HEK293 (cell line): ENCODE data around the gene UTP11.
A peak's percentile ranks its signal among the peaks of the same experiment; 100 is the strongest.

Experiments used
- CTCF ChIA-PET: fragments of 350-600 bp; formaldehyde crosslinking; extraction: SDS; loops from one replicate; lab custom pipeline; 2021; ENCODE audit warnings: antibody characterized with exemption; lab: Yijun Ruan, JAX
- POLR2A ChIA-PET: fragments of 300-600 bp; formaldehyde crosslinking; extraction: SDS; loops from one replicate; lab custom pipeline; 2020; ENCODE audit warnings: antibody characterized with exemption, inconsistent platforms; lab: Yijun Ruan, JAX
- H3K27ac ChIP-seq: fragments of 200-500 bp; sonication (Bioruptor generic); 2 replicates; pipeline ENCODE4 v1.5.1; 2014; ENCODE audit warnings: low read depth, low read length, control low read depth, inconsistent platforms; ENCODE audit errors: extremely low read depth
- H3K36me3 ChIP-seq, 2 experiments: fragments of 200-500 bp in 1 of 2; sonication (Bioruptor generic) in 1 of 2; 1 replicate in 1 of 2; 2 replicates in 1 of 2; pipeline ENCODE4 v1.5.1; 2014 to 2017; ENCODE audit warnings: inconsistent platforms in 2 of 2, low read length in 2 of 2; ENCODE audit not compliant: control insufficient read depth in 2 of 2, insufficient read depth in 1 of 2
- H3K4me1 ChIP-seq: fragments of 200-500 bp; sonication (Bioruptor generic); 2 replicates; pipeline ENCODE4 v1.5.1; 2014; ENCODE audit warnings: mild to moderate bottlenecking, low read length, inconsistent platforms; ENCODE audit not compliant: control insufficient read depth, insufficient read depth
- H3K4me3 ChIP-seq: 2 replicates; pipeline ENCODE4 v1.5.1; 2011; ENCODE audit warnings: low read depth, mild to moderate bottlenecking, control low read depth, low read length, moderate library complexity
- H3K9me3 ChIP-seq: fragments of 200-500 bp; sonication (Bioruptor generic); 2 replicates; pipeline ENCODE4 v1.5.1; 2014; ENCODE audit warnings: low read depth, low read length, inconsistent platforms; ENCODE audit not compliant: control insufficient read depth, insufficient read depth
- BCL11B ChIP-seq: fragments of 450-650 bp; formaldehyde crosslinking; IDR thresholded peaks from 2 replicates; pipeline ENCODE4 v1.5.1; 2016; ENCODE audit warnings: low read depth, missing biosample characterization, missing genetic modification characterization
- MZF1 ChIP-seq: fragments of 450-650 bp; formaldehyde crosslinking; IDR thresholded peaks from 2 replicates; pipeline ENCODE4 v1.5.1; 2017; ENCODE audit warnings: missing biosample characterization, missing genetic modification characterization, borderline replicate concordance
- OSR2 ChIP-seq: fragments of 450-650 bp; formaldehyde crosslinking; IDR thresholded peaks from 2 replicates; pipeline ENCODE4 v1.5.1; 2016; ENCODE audit warnings: missing biosample characterization, missing genetic modification characterization
- PRDM4 ChIP-seq: fragments of 450-650 bp; formaldehyde crosslinking; IDR thresholded peaks from 2 replicates; pipeline ENCODE4 v1.5.1; 2017; ENCODE audit warnings: missing biosample characterization, missing genetic modification characterization
- RBAK ChIP-seq: fragments of 450-650 bp; formaldehyde crosslinking; IDR thresholded peaks from 2 replicates; pipeline ENCODE4 v1.5.1; 2016; ENCODE audit warnings: missing biosample characterization, missing genetic modification characterization
- SCRT2 ChIP-seq: fragments of 450-650 bp; formaldehyde crosslinking; IDR thresholded peaks from 2 replicates; pipeline ENCODE4 v1.5.1; 2016; ENCODE audit warnings: missing biosample characterization, missing genetic modification characterization
- SP7 ChIP-seq: fragments of 450-650 bp; formaldehyde crosslinking; IDR thresholded peaks from 2 replicates; pipeline ENCODE4 v1.5.1; 2016; ENCODE audit warnings: missing biosample characterization, missing genetic modification characterization
- ZBTB11 ChIP-seq: fragments of 450-650 bp; formaldehyde crosslinking; conservative IDR thresholded peaks from 2 replicates; pipeline ENCODE4 v1.5.1; 2016; ENCODE audit warnings: low read depth, missing biosample characterization, missing genetic modification characterization
- ZBTB48 ChIP-seq: fragments of 450-650 bp; formaldehyde crosslinking; IDR thresholded peaks from 2 replicates; pipeline ENCODE4 v1.5.1; 2016; ENCODE audit warnings: missing biosample characterization, missing genetic modification characterization
- ZBTB7A ChIP-seq: fragments of 450-650 bp; formaldehyde crosslinking; IDR thresholded peaks from 2 replicates; pipeline ENCODE4 v1.5.1; 2016; ENCODE audit warnings: low read depth, missing biosample characterization, missing genetic modification characterization
- ZNF112 ChIP-seq: fragments of 450-650 bp; formaldehyde crosslinking; IDR thresholded peaks from 2 replicates; pipeline ENCODE4 v1.5.0; 2017; ENCODE audit warnings: missing biosample characterization, missing genetic modification characterization
- ZNF175 ChIP-seq: fragments of 450-650 bp; formaldehyde crosslinking; IDR thresholded peaks from 2 replicates; pipeline ENCODE4 v1.5.1; 2016; ENCODE audit warnings: missing biosample characterization, missing genetic modification characterization
- ZNF214 ChIP-seq: fragments of 450-650 bp; formaldehyde crosslinking; IDR thresholded peaks from 2 replicates; pipeline ENCODE4 v1.5.1; 2017; ENCODE audit warnings: missing biosample characterization, mild to moderate bottlenecking, missing genetic modification characterization, borderline replicate concordance
- ZNF335 ChIP-seq: fragments of 450-650 bp; formaldehyde crosslinking; conservative IDR thresholded peaks from 2 replicates; pipeline ENCODE4 v1.5.1; 2016; ENCODE audit warnings: missing biosample characterization, missing genetic modification characterization
- ZNF366 ChIP-seq: fragments of 450-650 bp; formaldehyde crosslinking; conservative IDR thresholded peaks from 2 replicates; pipeline ENCODE4 v1.5.1; 2016; ENCODE audit warnings: missing biosample characterization, missing genetic modification characterization
- ZNF701 ChIP-seq: fragments of 450-650 bp; formaldehyde crosslinking; IDR thresholded peaks from 2 replicates; pipeline ENCODE4 v1.5.1; 2016; ENCODE audit warnings: missing biosample characterization, missing genetic modification characterization
- ZSCAN16 ChIP-seq: fragments of 450-650 bp; formaldehyde crosslinking; IDR thresholded peaks from 2 replicates; pipeline ENCODE4 v1.5.1; 2016; ENCODE audit warnings: missing biosample characterization, missing genetic modification characterization
- ZSCAN4 ChIP-seq: fragments of 450-650 bp; formaldehyde crosslinking; IDR thresholded peaks from 2 replicates; pipeline ENCODE4 v1.5.1; 2017; ENCODE audit warnings: missing biosample characterization, missing genetic modification characterization

Gene UTP11

GRCh38 chr1:37987679-37988078 is 24.9 kb upstream of the UTP11 start:
- ChIA-PET CTCF (interaction anchor here (1.2 kb wide), 1 partner anchor 128 kb away, joined by 6 read pairs; the partner anchor contains the start of gene MTF1), POLR2A (no interaction called here)
- Histone ChIP-seq H3K36me3 (peaks cover 40 to 57% of the 10 kb centered on the region in 2 experiments), H3K4me1 (peaks cover 3% of the 10 kb centered on the region; the same call in 1 of the 2 replicates), H3K4me3 (no peak overlapping the region), H3K9me3 (no peaks in the 10 kb centered on the region), H3K27ac (no peak overlapping the region)
- 0 out of 2 replicates have a peak, but pooled peaks have one; percentile 14 for TF ChIP-seq SCRT2 (tag by site-specific recombination)
- TF ChIP-seq ZNF366 (tag by site-specific recombination), result no peak

GRCh38 chr1:37989361-37989930 is 23.1 kb upstream of the UTP11 start:
- Histone ChIP-seq H3K27ac (peak overlapping the region; percentile 46; the same call in 1 of the 2 replicates), H3K36me3 (peaks cover 25 to 41% of the 10 kb centered on the region in 2 experiments), H3K9me3 (no peaks in the 10 kb centered on the region), H3K4me3 (peak overlapping the region; percentile 76), H3K4me1 (peaks cover 3% of the 10 kb centered on the region; the same call in 1 of the 2 replicates)
- no peak for TF ChIP-seq ZSCAN16
- TF ChIP-seq ZNF335 (tag by site-specific recombination), result peak; percentile 57
- POLR2A ChIA-PET, result interaction anchor here (1.3 to 2.2 kb wide), 3 partner anchors 11 to 24 kb away, joined by 3 to 9 read pairs (median 9); partner anchors contain the start of gene FHL3
- CTCF ChIA-PET, result interaction anchor here (0.6 to 3.6 kb wide), 14 partner anchors 10 to 870 kb away, joined by 3 to 21 read pairs (median 4); partner anchors contain the start of gene MTF1

- ChIA-PET POLR2A (interaction anchor here (1.0 kb wide), 1 partner anchor 18 kb away, joined by 4 read pairs; the partner anchor contains the start of gene UTP11), CTCF (interaction anchor here (2.0 kb wide), 1 partner anchor 24 kb away, joined by 5 read pairs; no protein-coding TSS in a partner anchor)
- H3K36me3 ChIP-seq, result peaks cover 0 to 45% of the 10 kb centered on the region in 2 experiments; a peak in 1 of 3 replicates
- H3K27ac ChIP-seq, result no peak overlapping the region
- TF ChIP-seq ZSCAN16, result no peak
- no peak for TF ChIP-seq ZBTB7A (tag by site-specific recombination)
- peaks cover 5% of the 10 kb centered on the region; the same call in 1 of the 2 replicates for H3K4me1 ChIP-seq
- no peaks in the 10 kb centered on the region for H3K9me3 ChIP-seq
- no peak overlapping the region for H3K4me3 ChIP-seq
These were observed 17.5 kb upstream of the UTP11 start for GRCh38 chr1:37994886-37995566.

- Histone ChIP-seq H3K4me3 (no peak overlapping the region), H3K36me3 (peaks cover 0 to 45% of the 10 kb centered on the region in 2 experiments; a peak in 1 of 3 replicates), H3K4me1 (peaks cover 13% of the 10 kb centered on the region), H3K27ac (no peak overlapping the region), H3K9me3 (no peaks in the 10 kb centered on the region)
- POLR2A ChIA-PET, result no interaction called here
- CTCF ChIA-PET, result no interaction called here
- TF ChIP-seq ZNF112 (tag by site-specific recombination) (no peak), ZNF175 (no peak), ZSCAN4 (tag by site-specific recombination) (no peak), ZBTB11 (no peak), SP7 (tag by site-specific recombination) (no peak), ZNF701 (tag by site-specific recombination) (no peak), MZF1 (tag by site-specific recombination) (no peak), OSR2 (no peak), PRDM4 (no peak), BCL11B (tag by site-specific recombination) (no peak), RBAK (no peak), ZBTB48 (tag by site-specific recombination) (no peak), ZNF214 (tag by site-specific recombination) (no peak)
These were observed 16.7 kb upstream of the UTP11 start for GRCh38 chr1:37995751-37996345.
